Left hindlimb (tissue), 1 donor: Measurements from ENCODE around the gene CFAP157.

Experiments
- DNase-seq: peaks from one replicate; pipeline ENCODE4 v3.0.0-alpha.2; 2018

The CFAP157 gene

GRCh38 chr9:127693697-127694096 lies 13.1 kb upstream of the CFAP157 start:
- DNase-seq, result no peak

- no peak for DNase-seq
Measured at GRCh38 chr9:127694890-127695720, 11.7 kb upstream of the CFAP157 start.

GRCh38 chr9:127697575-127697974 lies 9.2 kb upstream of the CFAP157 start:
- no peak for DNase-seq

GRCh38 chr9:127698386-127698785 lies 8.4 kb upstream of the CFAP157 start:
- DNase-seq, result no peak

- peak; percentile 96 for DNase-seq
Measured at GRCh38 chr9:127698985-127699670, 7.7 kb upstream of the CFAP157 start.

GRCh38 chr9:127700140-127700539 lies 6.6 kb upstream of the CFAP157 start:
- no peak for DNase-seq

GRCh38 chr9:127700594-127701255 lies 6.1 kb upstream of the CFAP157 start:
- DNase-seq, result no peak

- no peak for DNase-seq
Measured at GRCh38 chr9:127703289-127703946, 3.4 kb upstream of the CFAP157 start.

- DNase-seq, result no peak
Measured at GRCh38 chr9:127705577-127706379, 1.0 kb upstream of the CFAP157 start.

GRCh38 chr9:127707766-127708165 lies 978 bp downstream of the CFAP157 start:
- no peak for DNase-seq

GRCh38 chr9:127708952-127709587 lies 2.3 kb downstream of the CFAP157 start:
- DNase-seq, result no peak

GRCh38 chr9:127710204-127710783 lies 3.5 kb downstream of the CFAP157 start:
- DNase-seq, result no peak

- no peak for DNase-seq
Measured at GRCh38 chr9:127711226-127711701, 4.5 kb downstream of the CFAP157 start.

GRCh38 chr9:127711831-127712274 lies 5.1 kb downstream of the CFAP157 start:
- no peak for DNase-seq

- no peak for DNase-seq
Measured at GRCh38 chr9:127712371-127712770, 5.6 kb downstream of the CFAP157 start.

GRCh38 chr9:127712867-127713266 lies 6.1 kb downstream of the CFAP157 start:
- DNase-seq, result no peak

GRCh38 chr9:127714020-127714750 lies 7.4 kb downstream of the CFAP157 start:
- no peak for DNase-seq

GRCh38 chr9:127714951-127715469 lies 8.2 kb downstream of the CFAP157 start:
- DNase-seq, result no peak

- peak; percentile 98 for DNase-seq
Measured at GRCh38 chr9:127715470-127716337, 8.9 kb downstream of the CFAP157 start, which contains the start of the genes PTRH1 and TTC16. TSS of gene PTRH1 (minus strand) at chr9:127715663. CDS start at chr9:127715639, 24 bp downstream. TSS of gene TTC16 (plus strand) at chr9:127716079. CDS start at chr9:127716146, 67 bp downstream.
